Stimulated activated CD4-positive, alpha-beta T cell treated with anti-CD3 and anti-CD28 coated beads, TNF-alpha, amount 100 ng/mL, for 48 hours (primary cell): ENCODE results near the gene TVP23B.
"Not testable (repeated sequence)": the region's sequence is repeated elsewhere in the genome, so short reads cannot be mapped to it uniquely, and the experiment has no call there.

Experiments used
- DNase-seq, 3 donors: peaks; one replicate each; pipeline ENCODE4 v3.0.0-alpha.2; 2020; ENCODE audit warnings: low read depth in 3 of 3

The TVP23B gene

GRCh38 chr17:18780991-18781718 lies at the start of gene TVP23B:
TVP23B (plus strand) TSS chr17:18781183; CDS start chr17:18781294, 111 bp downstream.
- DNase-seq = peak; percentile 96 to 97 (median 97)

GRCh38 chr17:18732438-18732837 lies 48.5 kb upstream of the TVP23B start:
- DNase-seq = not testable (repeated sequence)

GRCh38 chr17:18733350-18733749 lies 47.6 kb upstream of the TVP23B start:
- DNase-seq = not testable (repeated sequence)

- DNase-seq = not testable (repeated sequence)
These were observed 41.2 kb upstream of the TVP23B start for GRCh38 chr17:18739616-18740391.

GRCh38 chr17:18741228-18741627 lies 39.8 kb upstream of the TVP23B start:
- not testable (repeated sequence) for DNase-seq

GRCh38 chr17:18743699-18744421 lies 37.1 kb upstream of the TVP23B start, which contains the start of gene FBXW10:
FBXW10 (plus strand) TSS chr17:18744054; CDS start chr17:18744245, 191 bp downstream.
- not testable (repeated sequence) for DNase-seq

GRCh38 chr17:18744726-18745125 lies 36.3 kb upstream of the TVP23B start:
- not testable (repeated sequence) for DNase-seq

GRCh38 chr17:18746551-18746950 lies 34.4 kb upstream of the TVP23B start:
- DNase-seq = not testable (repeated sequence)

- not testable (repeated sequence) for DNase-seq
These were observed 33.5 kb upstream of the TVP23B start for GRCh38 chr17:18747501-18747900.

- DNase-seq = not testable (repeated sequence)
These were observed 30.7 kb upstream of the TVP23B start for GRCh38 chr17:18750242-18750641.

- DNase-seq = not testable (repeated sequence)
These were observed 27.1 kb upstream of the TVP23B start for GRCh38 chr17:18753829-18754409.

GRCh38 chr17:18755969-18756368 lies 25.0 kb upstream of the TVP23B start:
- DNase-seq = not testable (repeated sequence)

GRCh38 chr17:18757368-18758044 lies 23.5 kb upstream of the TVP23B start:
- DNase-seq = not testable (repeated sequence)

GRCh38 chr17:18758344-18758743 lies 22.6 kb upstream of the TVP23B start:
- not testable (repeated sequence) for DNase-seq

GRCh38 chr17:18760221-18760620 lies 20.8 kb upstream of the TVP23B start:
- DNase-seq = not testable (repeated sequence)

GRCh38 chr17:18770572-18770971 lies 10.4 kb upstream of the TVP23B start:
- not testable (repeated sequence) for DNase-seq

- not testable (repeated sequence) for DNase-seq
These were observed 9.9 kb upstream of the TVP23B start for GRCh38 chr17:18771066-18771465.

GRCh38 chr17:18772471-18772870 lies 8.5 kb upstream of the TVP23B start:
- no peak for DNase-seq

- DNase-seq = not testable (repeated sequence)
These were observed 822 bp downstream of the TVP23B start for GRCh38 chr17:18781805-18782204.

- DNase-seq = not testable (repeated sequence)
These were observed 5.0 kb downstream of the TVP23B start for GRCh38 chr17:18785933-18786332.

- not testable (repeated sequence) for DNase-seq
These were observed 5.9 kb downstream of the TVP23B start for GRCh38 chr17:18786890-18787289.
